ENCODE results near the gene CTTN. TPM values are rescaled to one million over a fixed set of nuclear protein-coding genes. Genes with fewer than 3 reads are reported as not detected.

Gene CTTN
- total and polyA plus RNA-seq, 9 of the 15 experiments (the other 6 are each of a cell fraction or from before 2014, with no cell fraction given) = 9.9 to 158 (median 99.7) TPM

DNA sequence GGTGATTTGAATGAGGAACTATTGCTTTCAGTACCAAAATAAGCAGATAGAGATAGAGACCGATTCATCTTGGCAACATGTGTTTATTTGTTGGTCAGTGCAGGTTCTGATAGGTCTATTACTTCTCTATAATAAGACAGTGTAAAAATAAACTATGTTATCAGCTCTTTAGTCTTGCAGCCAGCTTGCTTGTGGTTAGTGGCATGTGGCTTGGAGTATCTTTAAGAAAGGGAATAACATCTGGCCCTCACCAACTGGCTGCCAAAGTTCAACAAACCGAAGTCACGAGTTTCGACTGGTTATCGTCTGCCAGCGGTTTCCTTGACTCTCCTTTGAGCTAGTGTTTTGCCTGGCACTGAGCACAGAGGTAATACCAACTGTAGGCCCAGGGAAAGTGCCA lies 71.8 kb downstream of the CTTN start (continued):
- TF ChIP-seq, protein P1, sequence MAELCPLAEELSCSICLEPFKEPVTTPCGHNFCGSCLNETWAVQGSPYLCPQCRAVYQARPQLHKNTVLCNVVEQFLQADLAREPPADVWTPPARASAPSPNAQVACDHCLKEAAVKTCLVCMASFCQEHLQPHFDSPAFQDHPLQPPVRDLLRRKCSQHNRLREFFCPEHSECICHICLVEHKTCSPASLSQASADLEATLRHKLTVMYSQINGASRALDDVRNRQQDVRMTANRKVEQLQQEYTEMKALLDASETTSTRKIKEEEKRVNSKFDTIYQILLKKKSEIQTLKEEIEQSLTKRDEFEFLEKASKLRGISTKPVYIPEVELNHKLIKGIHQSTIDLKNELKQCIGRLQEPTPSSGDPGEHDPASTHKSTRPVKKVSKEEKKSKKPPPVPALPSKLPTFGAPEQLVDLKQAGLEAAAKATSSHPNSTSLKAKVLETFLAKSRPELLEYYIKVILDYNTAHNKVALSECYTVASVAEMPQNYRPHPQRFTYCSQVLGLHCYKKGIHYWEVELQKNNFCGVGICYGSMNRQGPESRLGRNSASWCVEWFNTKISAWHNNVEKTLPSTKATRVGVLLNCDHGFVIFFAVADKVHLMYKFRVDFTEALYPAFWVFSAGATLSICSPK (IDR thresholded peaks at IDR 0.05; ENCODE audit: borderline replicate concordance) = no peak
- TF ChIP-seq NCOR1 (IDR thresholded peaks at IDR 0.05) (peak; percentile 65), POLR2AphosphoS5 (IDR thresholded peaks at IDR 0.05; ENCODE audit: control insufficient read depth, insufficient read depth, low read depth, low read length) (no peak), ZNF518B (CRISPR knock-in tag; IDR thresholded peaks at IDR 0.05) (no peak), PHTF2 (CRISPR knock-in tag; IDR thresholded peaks at IDR 0.05) (no peak), ZNF146 (CRISPR knock-in tag; IDR thresholded peaks at IDR 0.05; ENCODE audit: unreplicated experiment) (no peak), NR2C1 (IDR thresholded peaks at IDR 0.05) (no peak), NR2C1 (tag; IDR thresholded peaks at IDR 0.05) (no peak), XRCC3 (IDR thresholded peaks at IDR 0.05) (no peak), SOX6 (IDR thresholded peaks at IDR 0.05) (peak; percentile 55; the same call in 1 of the 2 replicates), DMBX1 (CRISPR knock-in tag; IDR thresholded peaks at IDR 0.05; ENCODE audit: borderline replicate concordance) (0 out of 2 replicates have a peak, but pooled peaks have one; percentile 22), FOSL1 (tag; conservative IDR thresholded peaks at IDR 0.05) (no peak; the same call in 1 of the 2 replicates), SREBF2 (CRISPR knock-in tag; IDR thresholded peaks at IDR 0.05) (no peak), NEUROD1 (IDR thresholded peaks at IDR 0.05; ENCODE audit: borderline replicate concordance, low read depth, low read length, partially characterized antibody) (no peak), EWSR1 (IDR thresholded peaks at IDR 0.05; ENCODE audit: borderline replicate concordance, low read depth, partially characterized antibody) (no peak), TBP (optimal IDR thresholded peaks at IDR 0.05; ENCODE audit: low read depth, low read length) (no peak), SMARCC2 (IDR thresholded peaks at IDR 0.05; ENCODE audit: low read depth) (no peak), LCOR (CRISPR knock-in tag; IDR thresholded peaks at IDR 0.05) (no peak), TGIF2 (CRISPR knock-in tag; IDR thresholded peaks at IDR 0.05) (no peak)
- TF ChIP-seq, protein P2, sequence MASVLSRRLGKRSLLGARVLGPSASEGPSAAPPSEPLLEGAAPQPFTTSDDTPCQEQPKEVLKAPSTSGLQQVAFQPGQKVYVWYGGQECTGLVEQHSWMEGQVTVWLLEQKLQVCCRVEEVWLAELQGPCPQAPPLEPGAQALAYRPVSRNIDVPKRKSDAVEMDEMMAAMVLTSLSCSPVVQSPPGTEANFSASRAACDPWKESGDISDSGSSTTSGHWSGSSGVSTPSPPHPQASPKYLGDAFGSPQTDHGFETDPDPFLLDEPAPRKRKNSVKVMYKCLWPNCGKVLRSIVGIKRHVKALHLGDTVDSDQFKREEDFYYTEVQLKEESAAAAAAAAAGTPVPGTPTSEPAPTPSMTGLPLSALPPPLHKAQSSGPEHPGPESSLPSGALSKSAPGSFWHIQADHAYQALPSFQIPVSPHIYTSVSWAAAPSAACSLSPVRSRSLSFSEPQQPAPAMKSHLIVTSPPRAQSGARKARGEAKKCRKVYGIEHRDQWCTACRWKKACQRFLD (CRISPR knock-in tag; IDR thresholded peaks at IDR 0.05) = peak; percentile 74; the same call in 1 of the 2 replicates
- TF ChIP-seq, protein P3, sequence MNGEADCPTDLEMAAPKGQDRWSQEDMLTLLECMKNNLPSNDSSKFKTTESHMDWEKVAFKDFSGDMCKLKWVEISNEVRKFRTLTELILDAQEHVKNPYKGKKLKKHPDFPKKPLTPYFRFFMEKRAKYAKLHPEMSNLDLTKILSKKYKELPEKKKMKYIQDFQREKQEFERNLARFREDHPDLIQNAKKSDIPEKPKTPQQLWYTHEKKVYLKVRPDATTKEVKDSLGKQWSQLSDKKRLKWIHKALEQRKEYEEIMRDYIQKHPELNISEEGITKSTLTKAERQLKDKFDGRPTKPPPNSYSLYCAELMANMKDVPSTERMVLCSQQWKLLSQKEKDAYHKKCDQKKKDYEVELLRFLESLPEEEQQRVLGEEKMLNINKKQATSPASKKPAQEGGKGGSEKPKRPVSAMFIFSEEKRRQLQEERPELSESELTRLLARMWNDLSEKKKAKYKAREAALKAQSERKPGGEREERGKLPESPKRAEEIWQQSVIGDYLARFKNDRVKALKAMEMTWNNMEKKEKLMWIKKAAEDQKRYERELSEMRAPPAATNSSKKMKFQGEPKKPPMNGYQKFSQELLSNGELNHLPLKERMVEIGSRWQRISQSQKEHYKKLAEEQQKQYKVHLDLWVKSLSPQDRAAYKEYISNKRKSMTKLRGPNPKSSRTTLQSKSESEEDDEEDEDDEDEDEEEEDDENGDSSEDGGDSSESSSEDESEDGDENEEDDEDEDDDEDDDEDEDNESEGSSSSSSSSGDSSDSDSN (IDR thresholded peaks at IDR 0.05; ENCODE audit: borderline replicate concordance in 1 of 2, low read depth in 2 of 2, low read length in 2 of 2) = no peak

Measured in K562 (cell line).